PC-3 (cell line): ENCODE measurements around the gene SRSF7. TPM values are rescaled to one million over a fixed set of nuclear protein-coding genes. Genes with fewer than 3 reads are reported as not detected.

Experiments used
- ATAC-seq: fragments of 200-7000 bp; cut with Tn5 transposase; 2 replicates; pipeline ENCODE4 v1.9.1; 2020; ENCODE audit warnings: mild to moderate bottlenecking, moderate library complexity
- BruUV-seq: library from RNA; stranded (reverse); fragments of 400-500 nt; replicated peaks from 2 replicates; lab custom pipeline; 2021; lab: Mats Ljungman, UMichigan
- CTCF ChIA-PET: fragments of 300-600 bp; sonication (Branson Sonifier 250); formaldehyde crosslinking; loops from one replicate; lab custom pipeline; 2022; ENCODE audit warnings: antibody characterized with exemption; lab: Charles Lee
- POLR2A ChIA-PET: fragments of 300-600 bp; sonication (Branson Sonifier 250); formaldehyde crosslinking; loops from one replicate; lab custom pipeline; 2022; ENCODE audit warnings: antibody characterized with exemption; ENCODE audit not compliant: unreplicated experiment; lab: Charles Lee
- DNase-seq: peaks from one replicate; pipeline ENCODE4 v3.0.0-alpha.2; 2015
- H2AFZ ChIP-seq: fragments of 300-600 bp; sonication (generic); 2 replicates; pipeline ENCODE4 v1.6.0; 2016; ENCODE audit warnings: antibody characterized with exemption, low read length
- H3F3A ChIP-seq: fragments of 300-600 bp; sonication (generic); one replicate; pipeline ENCODE4 v1.6.0; 2017; ENCODE audit warnings: antibody characterized with exemption, low read length, control low read depth, mild to moderate bottlenecking; ENCODE audit not compliant: unreplicated experiment
- H3K27ac ChIP-seq: fragments of 300-600 bp; sonication (generic); 2 replicates; pipeline ENCODE4 v1.5.1; 2016; ENCODE audit warnings: mild to moderate bottlenecking, low read length
- H3K27me3 ChIP-seq: fragments of 300-600 bp; sonication (generic); 2 replicates; pipeline ENCODE4 v1.6.1; 2016; ENCODE audit warnings: low read length, mixed read lengths
- H3K36me3 ChIP-seq: fragments of 300-600 bp; sonication (generic); 2 replicates; pipeline ENCODE4 v1.6.1; 2016; ENCODE audit warnings: low read depth, mixed run types, low read length, mixed read lengths
- H3K4me1 ChIP-seq: fragments of 300-600 bp; sonication (generic); 2 replicates; pipeline ENCODE4 v1.5.1; 2016; ENCODE audit warnings: low read length; ENCODE audit not compliant: insufficient read depth
- H3K4me2 ChIP-seq: fragments of 300-600 bp; sonication (generic); 2 replicates; pipeline ENCODE4 v1.6.0; 2016; ENCODE audit warnings: low read length
- H3K4me3 ChIP-seq: fragments of 300-600 bp; sonication (generic); 2 replicates; pipeline ENCODE4 v1.5.1; 2016; ENCODE audit warnings: mild to moderate bottlenecking, low read length, mixed read lengths
- H3K79me2 ChIP-seq: fragments of 300-600 bp; sonication (generic); 2 replicates; pipeline ENCODE4 v1.6.1; 2017; ENCODE audit warnings: low read length, mixed read lengths
- H3K9ac ChIP-seq: fragments of 300-600 bp; sonication (generic); 2 replicates; pipeline ENCODE4 v1.6.0; 2016; ENCODE audit warnings: mild to moderate bottlenecking, low read length
- H3K9me2 ChIP-seq: fragments of 300-600 bp; sonication (generic); replicated peaks from 2 replicates; pipeline ENCODE4 v1.6.1; 2016; ENCODE audit warnings: mixed run types, low read length, mixed read lengths
- H3K9me3 ChIP-seq: fragments of 300-600 bp; sonication (generic); 2 replicates; pipeline ENCODE4 v1.6.1; 2016; ENCODE audit warnings: low read length, mixed read lengths
- H4K20me1 ChIP-seq: fragments of 300-600 bp; sonication (generic); 2 replicates; pipeline ENCODE4 v1.6.1; 2016; ENCODE audit warnings: low read length, mixed read lengths
- EZH2 ChIP-seq: fragments of 300-600 bp; sonication (generic); IDR thresholded peaks from one replicate; pipeline ENCODE4 v1.6.1; 2017; ENCODE audit warnings: antibody characterized with exemption, mild to moderate bottlenecking, low read length; ENCODE audit not compliant: unreplicated experiment
- EZH2phosphoT487 ChIP-seq: fragments of 300-600 bp; sonication (generic); IDR thresholded peaks from 2 replicates; pipeline ENCODE4 v1.6.1; 2018; ENCODE audit warnings: mild to moderate bottlenecking, antibody characterized with exemption, low read length, borderline replicate concordance
- intact Hi-C: fragments of 100-400 bp; cut with micrococcal nuclease; formaldehyde crosslinking; loops from 2 replicates; pipeline ENCODE4 v1.9.0; 2023
- total RNA-seq: library from RNA; depleted of rRNA; stranded (reverse); fragments of >200 nt; gene quantifications from 2 replicates; pipeline ENCODE4 v1.2.3, GENCODE V29; 2014
- TF ChIP-seq, protein P1 (sequence below): fragments of 300-600 bp; sonication (generic); conservative IDR thresholded peaks from 2 replicates; pipeline ENCODE4 v1.5.1; 2017; ENCODE audit warnings: antibody characterized with exemption, low read depth, mild to moderate bottlenecking, low read length

Gene SRSF7
- total RNA-seq, 1 experiment from 2014 or later, result 160 TPM

DNA sequence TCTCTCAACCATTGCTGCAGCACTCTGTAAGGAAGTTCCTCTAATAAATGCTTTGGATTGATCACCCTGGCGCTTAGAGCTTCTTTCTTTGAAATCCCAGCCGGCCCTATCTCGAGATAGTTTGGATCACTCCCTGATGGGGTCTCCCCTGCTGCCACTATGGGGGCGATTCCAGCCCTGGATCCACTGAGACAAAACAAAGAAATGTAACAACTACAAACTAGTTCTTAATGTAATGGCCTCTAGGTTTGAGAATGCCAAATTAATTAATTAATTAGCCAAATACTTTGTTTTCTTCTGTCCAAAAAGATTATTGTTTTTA, 15.2 kb downstream of the SRSF7 start:
- ATAC-seq (no peak), DNase-seq (no peak)
- H3K27me3 ChIP-seq, result no peaks in the 10 kb centered on the region
- no peak overlapping the region for H2AFZ ChIP-seq
- POLR2A ChIA-PET, result no interaction called here
- H3K4me3 ChIP-seq, result no peak overlapping the region
- H3K4me1 ChIP-seq, result no peaks in the 10 kb centered on the region
- H3K36me3 ChIP-seq, result peaks cover 16% of the 10 kb centered on the region
- no peaks in the 10 kb centered on the region for H3K9me3 ChIP-seq
- no peak overlapping the region for H3K4me2 ChIP-seq
- no peak for TF ChIP-seq EZH2phosphoT487
- no peak for TF ChIP-seq EZH2
- TF ChIP-seq, protein P1, sequence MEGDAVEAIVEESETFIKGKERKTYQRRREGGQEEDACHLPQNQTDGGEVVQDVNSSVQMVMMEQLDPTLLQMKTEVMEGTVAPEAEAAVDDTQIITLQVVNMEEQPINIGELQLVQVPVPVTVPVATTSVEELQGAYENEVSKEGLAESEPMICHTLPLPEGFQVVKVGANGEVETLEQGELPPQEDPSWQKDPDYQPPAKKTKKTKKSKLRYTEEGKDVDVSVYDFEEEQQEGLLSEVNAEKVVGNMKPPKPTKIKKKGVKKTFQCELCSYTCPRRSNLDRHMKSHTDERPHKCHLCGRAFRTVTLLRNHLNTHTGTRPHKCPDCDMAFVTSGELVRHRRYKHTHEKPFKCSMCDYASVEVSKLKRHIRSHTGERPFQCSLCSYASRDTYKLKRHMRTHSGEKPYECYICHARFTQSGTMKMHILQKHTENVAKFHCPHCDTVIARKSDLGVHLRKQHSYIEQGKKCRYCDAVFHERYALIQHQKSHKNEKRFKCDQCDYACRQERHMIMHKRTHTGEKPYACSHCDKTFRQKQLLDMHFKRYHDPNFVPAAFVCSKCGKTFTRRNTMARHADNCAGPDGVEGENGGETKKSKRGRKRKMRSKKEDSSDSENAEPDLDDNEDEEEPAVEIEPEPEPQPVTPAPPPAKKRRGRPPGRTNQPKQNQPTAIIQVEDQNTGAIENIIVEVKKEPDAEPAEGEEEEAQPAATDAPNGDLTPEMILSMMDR, result no peak
- no TSS peak for BruUV-seq
- no peaks in the 10 kb centered on the region for H4K20me1 ChIP-seq
- intact Hi-C loops, result no loop called here
- no peak overlapping the region for H3K27ac ChIP-seq
- no peaks in the 10 kb centered on the region for H3K79me2 ChIP-seq
- H3F3A ChIP-seq, result no peaks in the 10 kb centered on the region
- no peak overlapping the region for H3K9ac ChIP-seq
- no peaks in the 10 kb centered on the region for H3K9me2 ChIP-seq
- CTCF ChIA-PET, result interaction anchor here (1.3 kb wide), 1 partner anchor 154 kb away, joined by 9 read pairs; no protein-coding TSS in a partner anchor

DNA sequence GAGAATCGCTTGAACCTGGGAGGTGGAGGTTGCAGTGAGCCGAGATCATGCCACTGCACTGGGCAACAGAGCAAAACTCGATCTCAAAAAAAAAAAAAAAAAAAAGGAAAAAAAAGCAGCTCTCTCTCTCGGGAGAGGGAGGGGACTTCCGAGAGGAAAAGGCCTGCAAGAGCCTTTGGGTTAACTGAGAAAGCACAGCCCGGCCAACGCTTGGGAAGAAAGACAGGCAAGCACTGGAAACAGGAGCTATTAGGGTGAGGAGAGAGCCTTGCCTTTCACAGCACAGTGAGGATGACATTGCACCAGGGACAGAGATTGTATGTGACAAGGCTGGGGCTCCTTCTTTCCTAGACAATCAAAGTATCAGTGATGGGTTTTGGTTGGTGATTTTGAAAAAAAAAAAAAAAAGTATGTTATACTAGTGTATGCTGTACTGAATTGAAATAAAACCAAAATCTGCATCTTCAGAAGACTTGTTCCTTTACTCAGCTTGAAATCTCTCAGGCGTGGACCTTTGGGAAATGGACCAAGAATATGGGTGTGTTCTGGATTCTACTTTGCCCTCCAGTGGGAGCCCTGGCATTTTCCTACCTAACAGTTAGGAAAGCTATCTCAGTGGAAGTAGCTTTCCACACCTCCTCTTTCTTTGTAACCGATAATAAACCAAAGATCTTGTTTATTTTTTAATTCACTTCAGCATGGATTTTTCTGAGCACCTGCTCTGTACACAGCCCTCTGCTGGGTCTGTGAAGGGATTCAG, 16.7 kb downstream of the SRSF7 start:
- H3K27ac ChIP-seq, result no peak overlapping the region
- no peaks in the 10 kb centered on the region for H3K79me2 ChIP-seq
- H3K9me2 ChIP-seq, result no peaks in the 10 kb centered on the region
- DNase-seq (no peak), ATAC-seq (no peak; the same call in 1 of the 2 replicates)
- no peaks in the 10 kb centered on the region for H4K20me1 ChIP-seq
- H2AFZ ChIP-seq, result no peak overlapping the region
- no peaks in the 10 kb centered on the region for H3K27me3 ChIP-seq
- ChIA-PET POLR2A (interaction anchor here (0.6 kb wide), 1 partner anchor 628 kb away, joined by 3 read pairs; no protein-coding TSS in a partner anchor), CTCF (interaction anchor here (1.3 kb wide), 1 partner anchor 153 kb away, joined by 9 read pairs; no protein-coding TSS in a partner anchor)
- peaks cover 13% of the 10 kb centered on the region for H3K36me3 ChIP-seq
- H3K9ac ChIP-seq, result no peak overlapping the region
- H3F3A ChIP-seq, result no peaks in the 10 kb centered on the region
- intact Hi-C loops, result no loop called here
- no peak overlapping the region for H3K4me2 ChIP-seq
- H3K4me1 ChIP-seq, result no peaks in the 10 kb centered on the region
- TF ChIP-seq, protein P1, result no peak
- TF ChIP-seq EZH2, result no peak
- no peak for TF ChIP-seq EZH2phosphoT487
- TSS peak; percentile 66 for BruUV-seq
- no peaks in the 10 kb centered on the region for H3K9me3 ChIP-seq
- H3K4me3 ChIP-seq, result no peak overlapping the region

DNA sequence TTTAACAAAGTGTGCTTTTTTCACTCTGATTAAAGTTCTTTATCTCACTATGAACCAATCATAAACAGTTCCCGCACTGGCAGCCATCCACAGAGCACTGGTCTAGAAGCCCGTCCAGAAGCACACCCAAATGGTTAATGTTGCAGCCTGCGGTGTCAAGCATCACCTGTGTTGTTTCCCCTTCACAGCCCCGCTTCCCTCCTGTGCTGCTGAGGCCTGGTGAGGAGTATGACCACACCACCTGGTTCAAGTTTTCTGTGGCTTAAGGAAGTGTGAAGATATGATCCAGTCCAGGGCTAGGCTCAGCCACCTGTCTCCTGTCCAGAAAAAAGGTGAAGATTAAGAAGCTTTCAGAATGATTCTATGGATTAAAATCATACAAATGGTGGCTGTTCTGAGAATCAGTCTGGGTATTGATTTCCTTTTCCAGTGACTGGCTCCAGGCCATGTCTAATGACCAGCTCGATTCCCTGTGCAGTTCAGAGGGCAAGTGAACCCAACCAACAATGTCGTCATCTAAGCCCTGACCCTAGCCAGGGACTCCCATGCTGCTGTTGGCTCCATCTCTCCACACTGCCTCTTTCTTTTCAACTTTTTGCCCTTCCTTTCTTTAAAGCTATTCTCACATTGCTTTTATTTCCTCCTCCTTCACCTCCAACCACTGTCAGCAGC, 17.7 kb downstream of the SRSF7 start:
- CTCF ChIA-PET, result no interaction called here
- no peak overlapping the region for H3K4me2 ChIP-seq
- H3F3A ChIP-seq, result no peaks in the 10 kb centered on the region
- no peaks in the 10 kb centered on the region for H3K4me1 ChIP-seq
- no TSS peak for BruUV-seq
- no peaks in the 10 kb centered on the region for H3K9me2 ChIP-seq
- H3K27me3 ChIP-seq, result no peaks in the 10 kb centered on the region
- intact Hi-C loops, result no loop called here
- TF ChIP-seq EZH2 (no peak), EZH2phosphoT487 (no peak)
- TF ChIP-seq, protein P1, result no peak
- H3K79me2 ChIP-seq, result no peaks in the 10 kb centered on the region
- peaks cover 11% of the 10 kb centered on the region; the same call in 1 of the 2 replicates for H3K36me3 ChIP-seq
- no peaks in the 10 kb centered on the region for H4K20me1 ChIP-seq
- no peak overlapping the region for H3K27ac ChIP-seq
- DNase-seq (no peak), ATAC-seq (no peak)
- no peaks in the 10 kb centered on the region for H3K9me3 ChIP-seq
- no peak overlapping the region for H2AFZ ChIP-seq
- H3K4me3 ChIP-seq, result no peak overlapping the region
- POLR2A ChIA-PET, result no interaction called here
- H3K9ac ChIP-seq, result no peak overlapping the region
